Lung microvascular endothelial cell (primary cell): ENCODE measurements around the gene CDK4. TPM values are rescaled to one million over a fixed set of nuclear protein-coding genes. Genes with fewer than 3 reads are reported as not detected.
A peak's percentile ranks its signal among the peaks of the same experiment; 100 is the strongest.
"Not testable (repeated sequence)": the region's sequence is repeated elsewhere in the genome, so short reads cannot be mapped to it uniquely, and the experiment has no call there.

ENCODE experiments used
- DNase-seq, 2 donors: peaks; one replicate each; pipeline versions ENCODE4 v3.0.0 to v3.0.0-alpha.2; 2010; ENCODE audit warnings: low read depth in 2 of 2
- total RNA-seq: library from RNA; depleted of rRNA; stranded (reverse); fragments of >200 nt; gene quantifications from 2 replicates; pipeline ENCODE4 v1.2.1, GENCODE V29; 2014

CDK4 gene
- total RNA-seq, 1 donor from 2014 or later: 110 TPM

- peak; percentile 86 to 90 for DNase-seq
Measured at GRCh38 chr12:57726151-57726883, 25.8 kb downstream of the CDK4 start.

- no peak for DNase-seq
Measured at GRCh38 chr12:57725851-57726150, 26.3 kb downstream of the CDK4 start.

GRCh38 chr12:57724936-57725740, 27.0 kb downstream of the CDK4 start:
- no peak for DNase-seq

- no peak for DNase-seq
Measured at GRCh38 chr12:57724003-57724935, 27.8 kb downstream of the CDK4 start.

GRCh38 chr12:57723630-57723962, 28.5 kb downstream of the CDK4 start:
- DNase-seq: no peak

GRCh38 chr12:57722716-57723629, 29.1 kb downstream of the CDK4 start:
- DNase-seq: no peak

GRCh38 chr12:57721846-57722608, 30.1 kb downstream of the CDK4 start:
- not testable (repeated sequence) for DNase-seq

- no peak for DNase-seq
Measured at GRCh38 chr12:57720606-57721595, 31.2 kb downstream of the CDK4 start.

GRCh38 chr12:57719777-57720605, 32.1 kb downstream of the CDK4 start:
- DNase-seq: no peak

- no peak for DNase-seq
Measured at GRCh38 chr12:57718641-57719528, 33.2 kb downstream of the CDK4 start.

- no peak for DNase-seq
Measured at GRCh38 chr12:57717846-57718640, 34.1 kb downstream of the CDK4 start.

GRCh38 chr12:57717131-57717530, 35.0 kb downstream of the CDK4 start:
- DNase-seq: no peak

- no peak for DNase-seq
Measured at GRCh38 chr12:57716305-57716704, 35.8 kb downstream of the CDK4 start.

- DNase-seq: no peak
Measured at GRCh38 chr12:57715786-57716185, 36.3 kb downstream of the CDK4 start.

- not testable (repeated sequence) for DNase-seq
Measured at GRCh38 chr12:57715036-57715748, 36.9 kb downstream of the CDK4 start.

- no peak for DNase-seq
Measured at GRCh38 chr12:57713209-57713608, 38.9 kb downstream of the CDK4 start.
